ENCODE results near the gene RFX2. TPM values are rescaled to one million over a fixed set of nuclear protein-coding genes. Genes with fewer than 3 reads are reported as not detected.
A peak's percentile ranks its signal among the peaks of the same experiment; 100 is the strongest.

The RFX2 gene
- total and polyA plus RNA-seq, 10 of the 15 experiments (the other 5 are each of a cell fraction or from before 2014, with no cell fraction given) = 3.2 to 9.8 (median 4.7) TPM

DNA sequence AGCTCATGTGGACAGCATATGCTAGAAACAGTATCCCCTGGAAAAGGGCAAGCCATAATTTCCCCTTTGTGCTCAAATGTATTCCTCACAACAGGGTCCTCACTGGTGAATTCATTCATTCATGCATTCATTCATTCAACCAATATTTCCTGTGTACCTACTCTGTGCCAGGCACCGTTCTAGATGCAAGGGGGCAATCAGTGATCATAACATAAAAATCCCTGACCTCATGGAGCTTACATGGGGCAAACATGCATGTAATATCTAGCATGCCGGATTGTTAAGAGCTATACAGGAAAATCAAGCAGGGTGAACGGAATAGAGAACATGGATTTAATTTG lies 134.9 kb downstream of the RFX2 start:
- FAIRE-seq (no peak), ATAC-seq (no peak), DNase-seq (ENCODE audit: low read depth, low spot score) (no peak)
- CTCF ChIA-PET = interaction anchor here (1.0 to 1.9 kb wide), 6 partner anchors 9 to 286 kb away, joined by 3 to 9 read pairs (median 4); partner anchors contain the start of gene RPL36
- TF ChIP-seq, protein P1, sequence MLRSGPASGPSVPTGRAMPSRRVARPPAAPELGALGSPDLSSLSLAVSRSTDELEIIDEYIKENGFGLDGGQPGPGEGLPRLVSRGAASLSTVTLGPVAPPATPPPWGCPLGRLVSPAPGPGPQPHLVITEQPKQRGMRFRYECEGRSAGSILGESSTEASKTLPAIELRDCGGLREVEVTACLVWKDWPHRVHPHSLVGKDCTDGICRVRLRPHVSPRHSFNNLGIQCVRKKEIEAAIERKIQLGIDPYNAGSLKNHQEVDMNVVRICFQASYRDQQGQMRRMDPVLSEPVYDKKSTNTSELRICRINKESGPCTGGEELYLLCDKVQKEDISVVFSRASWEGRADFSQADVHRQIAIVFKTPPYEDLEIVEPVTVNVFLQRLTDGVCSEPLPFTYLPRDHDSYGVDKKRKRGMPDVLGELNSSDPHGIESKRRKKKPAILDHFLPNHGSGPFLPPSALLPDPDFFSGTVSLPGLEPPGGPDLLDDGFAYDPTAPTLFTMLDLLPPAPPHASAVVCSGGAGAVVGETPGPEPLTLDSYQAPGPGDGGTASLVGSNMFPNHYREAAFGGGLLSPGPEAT (IDR thresholded peaks at IDR 0.05; ENCODE audit: low read depth) = peak; percentile 4
- TF ChIP-seq, protein P2, sequence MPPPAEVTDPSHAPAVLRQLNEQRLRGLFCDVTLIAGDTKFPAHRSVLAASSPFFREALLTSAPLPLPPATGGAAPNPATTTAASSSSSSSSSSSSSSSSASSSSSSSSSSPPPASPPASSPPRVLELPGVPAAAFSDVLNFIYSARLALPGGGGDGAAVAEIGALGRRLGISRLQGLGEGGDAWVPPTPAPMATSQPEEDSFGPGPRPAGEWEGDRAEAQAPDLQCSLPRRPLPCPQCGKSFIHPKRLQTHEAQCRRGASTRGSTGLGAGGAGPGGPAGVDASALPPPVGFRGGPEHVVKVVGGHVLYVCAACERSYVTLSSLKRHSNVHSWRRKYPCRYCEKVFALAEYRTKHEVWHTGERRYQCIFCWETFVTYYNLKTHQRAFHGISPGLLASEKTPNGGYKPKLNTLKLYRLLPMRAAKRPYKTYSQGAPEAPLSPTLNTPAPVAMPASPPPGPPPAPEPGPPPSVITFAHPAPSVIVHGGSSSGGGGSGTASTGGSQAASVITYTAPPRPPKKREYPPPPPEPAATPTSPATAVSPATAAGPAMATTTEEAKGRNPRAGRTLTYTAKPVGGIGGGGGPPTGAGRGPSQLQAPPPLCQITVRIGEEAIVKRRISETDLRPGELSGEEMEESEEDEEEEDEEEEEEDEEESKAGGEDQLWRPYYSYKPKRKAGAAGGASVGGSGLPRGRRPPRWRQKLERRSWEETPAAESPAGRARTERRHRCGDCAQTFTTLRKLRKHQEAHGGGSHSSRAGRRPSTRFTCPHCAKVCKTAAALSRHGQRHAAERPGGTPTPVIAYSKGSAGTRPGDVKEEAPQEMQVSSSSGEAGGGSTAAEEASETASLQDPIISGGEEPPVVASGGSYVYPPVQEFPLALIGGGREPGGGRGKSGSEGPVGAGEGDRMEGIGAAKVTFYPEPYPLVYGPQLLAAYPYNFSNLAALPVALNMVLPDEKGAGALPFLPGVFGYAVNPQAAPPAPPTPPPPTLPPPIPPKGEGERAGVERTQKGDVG (CRISPR knock-in tag; IDR thresholded peaks at IDR 0.05) = no peak
- TF ChIP-seq, protein P3, sequence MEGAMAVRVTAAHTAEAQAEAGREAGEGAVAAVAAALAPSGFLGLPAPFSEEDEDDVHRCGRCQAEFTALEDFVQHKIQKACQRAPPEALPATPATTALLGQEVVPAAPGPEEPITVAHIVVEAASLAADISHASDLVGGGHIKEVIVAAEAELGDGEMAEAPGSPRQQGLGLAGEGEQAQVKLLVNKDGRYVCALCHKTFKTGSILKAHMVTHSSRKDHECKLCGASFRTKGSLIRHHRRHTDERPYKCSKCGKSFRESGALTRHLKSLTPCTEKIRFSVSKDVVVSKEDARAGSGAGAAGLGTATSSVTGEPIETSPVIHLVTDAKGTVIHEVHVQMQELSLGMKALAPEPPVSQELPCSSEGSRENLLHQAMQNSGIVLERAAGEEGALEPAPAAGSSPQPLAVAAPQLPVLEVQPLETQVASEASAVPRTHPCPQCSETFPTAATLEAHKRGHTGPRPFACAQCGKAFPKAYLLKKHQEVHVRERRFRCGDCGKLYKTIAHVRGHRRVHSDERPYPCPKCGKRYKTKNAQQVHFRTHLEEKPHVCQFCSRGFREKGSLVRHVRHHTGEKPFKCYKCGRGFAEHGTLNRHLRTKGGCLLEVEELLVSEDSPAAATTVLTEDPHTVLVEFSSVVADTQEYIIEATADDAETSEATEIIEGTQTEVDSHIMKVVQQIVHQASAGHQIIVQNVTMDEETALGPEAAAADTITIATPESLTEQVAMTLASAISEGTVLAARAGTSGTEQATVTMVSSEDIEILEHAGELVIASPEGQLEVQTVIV (IDR thresholded peaks at IDR 0.05; ENCODE audit: borderline replicate concordance, partially characterized antibody) = no peak
- TF ChIP-seq, protein P4, sequence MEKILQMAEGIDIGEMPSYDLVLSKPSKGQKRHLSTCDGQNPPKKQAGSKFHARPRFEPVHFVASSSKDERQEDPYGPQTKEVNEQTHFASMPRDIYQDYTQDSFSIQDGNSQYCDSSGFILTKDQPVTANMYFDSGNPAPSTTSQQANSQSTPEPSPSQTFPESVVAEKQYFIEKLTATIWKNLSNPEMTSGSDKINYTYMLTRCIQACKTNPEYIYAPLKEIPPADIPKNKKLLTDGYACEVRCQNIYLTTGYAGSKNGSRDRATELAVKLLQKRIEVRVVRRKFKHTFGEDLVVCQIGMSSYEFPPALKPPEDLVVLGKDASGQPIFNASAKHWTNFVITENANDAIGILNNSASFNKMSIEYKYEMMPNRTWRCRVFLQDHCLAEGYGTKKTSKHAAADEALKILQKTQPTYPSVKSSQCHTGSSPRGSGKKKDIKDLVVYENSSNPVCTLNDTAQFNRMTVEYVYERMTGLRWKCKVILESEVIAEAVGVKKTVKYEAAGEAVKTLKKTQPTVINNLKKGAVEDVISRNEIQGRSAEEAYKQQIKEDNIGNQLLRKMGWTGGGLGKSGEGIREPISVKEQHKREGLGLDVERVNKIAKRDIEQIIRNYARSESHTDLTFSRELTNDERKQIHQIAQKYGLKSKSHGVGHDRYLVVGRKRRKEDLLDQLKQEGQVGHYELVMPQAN (conservative IDR thresholded peaks at IDR 0.05) = no peak
- TF ChIP-seq ZNF24 (IDR thresholded peaks at IDR 0.05) = peak; percentile 67; the same call in 1 of the 2 replicates
- peak overlapping the region; percentile 49 for H3K27ac ChIP-seq (ENCODE audit: control insufficient read depth, insufficient read depth)
- intact Hi-C loops (cut with micrococcal nuclease; ENCODE audit: unreplicated experiment) (no loop called here), in situ Hi-C loops (cut with MboI) (no loop called here)
- H3K36me3 ChIP-seq (ENCODE audit: control insufficient read depth in 2 of 2, insufficient read depth in 2 of 2, low read length in 1 of 2) = peaks cover 6 to 11% of the 10 kb centered on the region in 2 experiments
- RAD21 ChIA-PET (ENCODE audit: unreplicated experiment) = interaction anchor here (1.0 to 1.6 kb wide), 3 partner anchors 12 to 171 kb away, joined by 3 to 7 read pairs (median 6); no protein-coding TSS in a partner anchor
- H3K27me3 ChIP-seq (replicated peaks in 1 of 2; ENCODE audit: control insufficient read depth in 2 of 2, insufficient read depth in 2 of 2, low read length in 1 of 2) = no peaks in the 10 kb centered on the region
- H4K20me1 ChIP-seq (ENCODE audit: control insufficient read depth, insufficient read depth) = peaks cover 15% of the 10 kb centered on the region; the same call in 1 of the 2 replicates
- peaks cover 21% of the 10 kb centered on the region for H3K4me1 ChIP-seq (ENCODE audit: control insufficient read depth, insufficient read depth, low read length)
- H3K9me3 ChIP-seq (replicated peaks; ENCODE audit: control insufficient read depth, insufficient read depth, low read length) = no peaks in the 10 kb centered on the region
- SMC1A ChIA-PET (ENCODE audit: uncharacterized antibody, unreplicated experiment) = interaction anchor here (0.7 to 2.2 kb wide), 7 partner anchors 12 to 171 kb away, joined by 3 to 10 read pairs (median 4); partner anchors contain the start of gene NDUFA11
- no peak overlapping the region for H2AFZ ChIP-seq (ENCODE audit: control insufficient read depth, low read depth, low read length)
- WGBS (ENCODE audit: insufficient coverage, insufficient replicate concordance, low lambda C conversion rate, missing lambda C conversion rate) = 32% methylated on average over 3 of the region's 3 CpGs
- H3K9ac ChIP-seq (ENCODE audit: control insufficient read depth, insufficient read depth, low read length) = peak overlapping the region; percentile 14
- peak overlapping the region; percentile 90; the same call in 1 of the 2 replicates for H3K4me3 ChIP-seq
- H3K79me2 ChIP-seq (ENCODE audit: control insufficient read depth, insufficient read depth, low read length) = peaks cover 87% of the 10 kb centered on the region
- POLR2A ChIA-PET = interaction anchor here (0.6 kb wide), 1 partner anchor 12 kb away, joined by 3 read pairs; no protein-coding TSS in a partner anchor
- TSS peak; percentile 32 for BruUV-seq (replicated peaks)
- H3K4me2 ChIP-seq (ENCODE audit: control insufficient read depth, insufficient read depth) = peak overlapping the region; percentile 82
